Activated T-helper 17 cell treated with anti-CD3 and anti-CD28 coated beads, Interleukin-2, amount 50 U/mL, for 72 hours (primary cell): ENCODE results near the gene TATDN3. TPM values are rescaled to one million over a fixed set of nuclear protein-coding genes. Genes with fewer than 3 reads are reported as not detected.
"Not testable (repeated sequence)": the region's sequence is repeated elsewhere in the genome, so short reads cannot be mapped to it uniquely, and the experiment has no call there.

Experiments
- ATAC-seq: fragments of 150-1000 bp; cut with Tn5 transposase; replicated peaks from 2 replicates; pipeline ENCODE4 v1.10.0; 2021; ENCODE audit warnings: mild to moderate bottlenecking, moderate library complexity
- H3K27ac Mint-ChIP-seq: one replicate; pipeline ENCODE4 v1.8.0; 2022; ENCODE audit warnings: mixed read lengths
- H3K27me3 Mint-ChIP-seq: one replicate; pipeline ENCODE4 v1.8.0; 2022; ENCODE audit warnings: mixed read lengths
- H3K36me3 Mint-ChIP-seq: one replicate; pipeline ENCODE4 v1.8.0; 2022; ENCODE audit warnings: low read depth, mild to moderate bottlenecking, mixed read lengths
- H3K4me1 Mint-ChIP-seq: one replicate; pipeline ENCODE4 v1.8.0; 2022; ENCODE audit warnings: mixed read lengths
- H3K4me3 Mint-ChIP-seq: one replicate; pipeline ENCODE4 v1.8.0; 2022; ENCODE audit warnings: mild to moderate bottlenecking, mixed read lengths
- H3K9me3 Mint-ChIP-seq: one replicate; pipeline ENCODE4 v1.8.0; 2022; ENCODE audit warnings: mixed read lengths
- total RNA-seq, 2 donors: library from RNA; stranded (reverse); gene quantifications; one replicate each; pipeline ENCODE4 v1.2.3, GENCODE V29; 2022

TATDN3 gene
- total RNA-seq, 2 donors from 2014 or later, result 9.8 to 15.5 TPM

DNA sequence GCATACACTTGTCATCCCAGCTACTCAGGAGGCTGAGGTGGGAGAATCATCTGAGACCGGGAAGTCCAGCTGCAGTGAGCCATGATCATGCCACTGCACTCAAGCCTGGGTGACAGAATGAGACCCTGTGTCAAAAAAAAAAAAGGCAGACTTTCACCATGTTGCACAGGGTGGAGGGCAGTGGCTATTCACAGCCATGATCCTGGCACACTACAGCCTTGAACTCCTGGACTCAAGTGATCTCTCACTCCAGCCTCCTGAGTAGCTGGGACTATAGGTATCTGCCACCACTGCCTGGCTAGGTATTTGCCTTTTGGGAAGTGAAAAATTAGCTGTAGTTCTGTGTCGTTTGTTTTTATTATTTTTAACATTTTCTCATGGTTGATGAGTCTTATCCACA is 36.7 kb downstream of the TATDN3 start:
- H3K27ac Mint-ChIP-seq, result no peak overlapping the region
- H3K4me3 Mint-ChIP-seq, result no peak overlapping the region
- peaks cover 4% of the 10 kb centered on the region for H3K27me3 Mint-ChIP-seq
- H3K36me3 Mint-ChIP-seq, result no peaks in the 10 kb centered on the region
- ATAC-seq, result no peak
- H3K9me3 Mint-ChIP-seq, result peaks cover 13% of the 10 kb centered on the region
- no peaks in the 10 kb centered on the region for H3K4me1 Mint-ChIP-seq

DNA sequence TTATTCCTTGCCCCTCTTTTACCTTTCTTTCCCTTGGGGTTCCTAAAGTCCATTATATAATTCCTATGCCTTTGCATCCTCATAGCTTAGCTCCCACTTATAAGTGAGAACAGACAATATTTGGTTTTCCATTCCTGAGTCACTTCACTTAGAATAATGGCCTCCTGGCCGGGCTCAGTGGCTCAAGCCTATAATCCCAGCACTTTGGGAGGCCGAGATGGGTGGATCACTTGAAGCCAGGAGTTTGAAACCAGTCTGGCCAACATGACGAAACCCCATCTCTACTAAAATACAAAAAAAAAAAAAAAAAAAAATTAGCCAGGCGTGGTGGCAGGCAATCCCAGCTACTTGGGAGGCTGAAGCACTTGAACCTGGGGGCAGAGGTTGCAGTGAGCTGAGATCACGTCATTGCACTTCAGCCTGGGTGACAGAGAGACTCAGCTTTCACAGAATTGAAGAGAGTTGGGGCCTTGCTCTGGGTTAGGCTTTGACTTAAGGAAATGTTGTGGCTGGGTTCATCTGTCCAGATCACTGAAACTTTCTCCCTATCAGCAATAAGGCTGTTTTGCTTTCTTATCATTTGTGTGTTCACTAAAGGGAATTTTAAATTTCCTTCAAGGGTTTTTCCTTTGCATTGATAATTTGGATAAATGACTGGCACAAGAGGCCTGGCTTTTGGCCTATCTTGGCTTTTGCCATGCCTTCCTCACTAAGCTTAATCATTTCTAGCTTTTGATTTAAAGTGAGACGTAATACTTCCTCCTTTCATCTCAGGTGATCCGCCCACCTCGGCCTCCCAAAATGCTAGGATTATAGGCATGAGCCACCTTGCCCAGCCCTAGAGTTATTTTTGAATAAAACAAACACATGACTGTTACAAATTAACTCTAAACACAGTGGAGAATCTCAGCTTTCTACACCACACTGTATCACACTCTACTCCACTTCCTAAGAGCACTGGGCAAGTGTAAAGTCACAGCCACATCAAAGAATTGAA is 41.8 kb downstream of the TATDN3 start:
- not testable (repeated sequence) for H3K36me3 Mint-ChIP-seq, H3K4me3 Mint-ChIP-seq, H3K4me1 Mint-ChIP-seq, H3K9me3 Mint-ChIP-seq, H3K27me3 Mint-ChIP-seq
- H3K27ac Mint-ChIP-seq, result peak overlapping the region; percentile 53
- ATAC-seq, result peak; percentile 32

DNA sequence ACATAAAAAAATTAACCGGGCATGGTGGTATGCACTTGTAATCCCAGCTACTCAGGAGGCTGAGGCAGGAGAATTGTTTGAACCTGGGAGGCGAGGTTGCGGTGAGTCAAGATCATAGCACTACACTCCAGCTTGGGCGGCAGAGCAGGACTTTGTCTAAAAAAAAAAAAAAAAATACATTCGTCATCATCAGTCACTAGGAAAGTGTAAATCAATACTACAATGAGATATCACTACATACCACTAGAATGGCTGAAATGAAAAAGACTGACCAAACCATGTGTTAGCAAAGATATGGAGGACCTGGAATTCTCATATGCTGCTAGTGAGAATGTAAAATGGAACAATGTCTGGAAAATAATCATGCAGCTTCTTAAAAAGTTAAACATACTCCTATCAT is 46.5 kb downstream of the TATDN3 start:
- H3K27me3 Mint-ChIP-seq, result no peaks in the 10 kb centered on the region
- no peak overlapping the region for H3K4me3 Mint-ChIP-seq
- no peaks in the 10 kb centered on the region for H3K36me3 Mint-ChIP-seq
- no peak overlapping the region for H3K27ac Mint-ChIP-seq
- H3K9me3 Mint-ChIP-seq, result no peaks in the 10 kb centered on the region
- H3K4me1 Mint-ChIP-seq, result no peaks in the 10 kb centered on the region
- no peak for ATAC-seq

DNA sequence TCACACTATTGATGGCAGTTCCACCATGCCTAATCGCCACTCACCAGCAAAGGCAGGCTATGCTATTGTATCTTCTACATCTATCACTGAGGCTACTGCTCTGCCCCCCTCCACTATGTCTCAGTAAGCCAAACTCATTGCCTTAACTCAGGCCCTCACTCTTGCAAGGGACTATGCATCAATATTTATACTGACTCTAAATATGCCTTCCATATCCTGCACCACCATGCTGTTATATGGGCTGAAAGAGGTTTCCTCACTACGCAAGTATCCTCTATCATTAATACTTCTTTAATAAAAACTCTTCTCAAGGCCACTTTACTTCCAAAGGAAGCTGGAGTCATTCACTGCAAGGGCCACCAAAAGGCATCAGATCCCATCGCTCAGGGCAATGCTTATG is 52.8 kb downstream of the TATDN3 start:
- H3K4me1 Mint-ChIP-seq, H3K27me3 Mint-ChIP-seq, H3K4me3 Mint-ChIP-seq, H3K9me3 Mint-ChIP-seq, H3K27ac Mint-ChIP-seq, ATAC-seq, H3K36me3 Mint-ChIP-seq: not testable (repeated sequence)

DNA sequence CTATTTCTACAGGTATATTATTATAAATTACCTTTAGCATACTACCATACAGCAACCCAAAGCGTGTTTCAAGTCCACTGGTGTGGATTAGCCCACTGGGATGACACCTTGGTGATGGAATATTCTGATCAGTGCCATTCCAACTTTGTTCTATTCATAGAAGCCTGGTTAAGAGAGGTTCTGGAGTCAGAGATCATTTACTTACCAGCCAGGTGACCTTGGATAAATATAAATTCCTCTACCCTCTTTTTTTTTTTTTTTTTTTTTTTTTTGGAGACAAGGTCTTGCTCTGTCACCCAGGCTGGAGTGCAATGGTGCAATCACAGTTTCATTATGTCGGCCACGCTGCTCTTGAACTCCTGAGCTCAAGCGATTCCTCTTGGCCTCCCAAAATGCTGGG is 55.9 kb downstream of the TATDN3 start, which contains the start of gene SPATA45:
SPATA45 (minus strand) TSS at position 101 of the 400 bp plus-strand sequence. CDS start 11,500 bp downstream, outside the sequence.
- Mint-ChIP-seq H3K36me3 (no peaks in the 10 kb centered on the region), H3K9me3 (no peaks in the 10 kb centered on the region), H3K4me1 (no peaks in the 10 kb centered on the region), H3K27me3 (no peaks in the 10 kb centered on the region), H3K4me3 (no peak within 1 kb of the TSS), H3K27ac (no peak within 1 kb of the TSS)
- ATAC-seq, result no peak

DNA sequence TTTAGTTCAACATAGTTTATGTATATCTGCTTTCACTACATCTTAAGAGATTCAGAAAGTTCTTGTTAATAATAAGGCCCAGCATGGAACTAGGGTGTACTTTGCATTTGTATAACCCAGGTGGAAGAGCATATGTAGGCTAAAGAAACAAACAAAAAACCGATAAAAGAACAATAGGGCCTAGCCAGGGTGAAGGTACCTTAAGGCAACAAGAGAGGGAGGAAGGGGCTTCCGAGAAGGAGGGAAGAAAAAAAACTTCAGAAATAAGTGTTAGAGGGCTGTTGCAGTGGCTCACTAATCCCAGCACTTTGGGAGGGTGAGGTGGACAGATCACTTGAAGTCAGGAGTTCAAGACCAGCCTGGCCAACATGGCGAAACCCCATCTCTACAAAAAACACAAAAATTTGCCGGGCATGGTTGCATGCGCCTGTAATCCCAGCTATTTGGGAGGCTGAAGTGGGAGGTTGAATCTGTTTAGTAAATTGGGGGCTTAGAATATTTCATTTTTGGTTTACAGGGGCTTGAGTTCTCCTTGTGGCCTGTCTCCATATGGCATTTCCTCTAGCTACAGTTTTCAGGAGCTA is 60.5 kb downstream of the TATDN3 start:
- Mint-ChIP-seq H3K36me3 (peaks cover 5% of the 10 kb centered on the region), H3K4me1 (peaks cover 4% of the 10 kb centered on the region), H3K27me3 (no peaks in the 10 kb centered on the region), H3K4me3 (no peak overlapping the region), H3K9me3 (no peaks in the 10 kb centered on the region), H3K27ac (no peak overlapping the region)
- no peak for ATAC-seq

DNA sequence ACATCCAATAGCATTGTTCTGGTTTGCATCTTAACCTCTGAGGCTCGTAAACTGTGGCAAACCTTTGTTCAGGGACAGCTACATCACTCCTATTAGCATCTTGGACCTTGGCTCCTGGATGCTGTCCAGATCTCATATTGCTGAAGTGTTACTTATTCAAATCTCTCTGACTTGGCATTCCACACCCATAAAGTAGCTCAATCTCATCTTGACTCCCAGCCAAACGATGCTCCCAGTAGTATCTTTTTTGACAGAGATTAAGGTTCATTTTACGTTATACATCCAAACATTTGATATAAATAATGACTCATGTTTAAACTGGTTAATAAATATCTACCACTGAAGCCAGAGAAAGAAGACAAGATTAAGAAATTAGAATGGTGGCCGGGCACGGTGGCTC is 62.0 kb downstream of the TATDN3 start:
- Mint-ChIP-seq H3K4me3 (no peak overlapping the region), H3K4me1 (peaks cover 4% of the 10 kb centered on the region), H3K27me3 (no peaks in the 10 kb centered on the region), H3K27ac (no peak overlapping the region), H3K36me3 (peaks cover 10% of the 10 kb centered on the region), H3K9me3 (no peaks in the 10 kb centered on the region)
- ATAC-seq, result no peak

DNA sequence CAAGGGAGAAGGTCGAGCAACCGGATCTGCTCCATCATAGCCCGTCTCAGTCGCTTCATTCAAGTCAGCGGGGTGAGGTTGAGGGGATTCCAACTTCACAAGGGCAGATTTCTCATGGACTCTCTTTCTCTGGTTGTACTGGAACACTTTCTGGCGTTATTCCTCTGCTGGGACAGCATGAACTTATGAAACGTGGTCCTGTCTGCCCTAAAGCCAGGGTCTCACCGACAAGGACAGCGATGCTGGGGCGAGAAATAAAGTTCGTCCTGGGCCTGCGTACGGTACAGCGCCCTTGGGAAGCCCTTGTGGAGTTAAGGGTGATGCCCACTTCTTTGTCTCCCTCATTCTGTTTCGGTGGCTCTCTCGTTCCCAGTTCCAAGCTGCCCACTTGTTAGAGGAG is 65.1 kb downstream of the TATDN3 start:
- Mint-ChIP-seq H3K27ac (peak overlapping the region; percentile 94), H3K27me3 (no peaks in the 10 kb centered on the region), H3K4me1 (peaks cover 8% of the 10 kb centered on the region), H3K4me3 (no peak overlapping the region), H3K9me3 (no peaks in the 10 kb centered on the region), H3K36me3 (peaks cover 16% of the 10 kb centered on the region)
- no peak for ATAC-seq

DNA sequence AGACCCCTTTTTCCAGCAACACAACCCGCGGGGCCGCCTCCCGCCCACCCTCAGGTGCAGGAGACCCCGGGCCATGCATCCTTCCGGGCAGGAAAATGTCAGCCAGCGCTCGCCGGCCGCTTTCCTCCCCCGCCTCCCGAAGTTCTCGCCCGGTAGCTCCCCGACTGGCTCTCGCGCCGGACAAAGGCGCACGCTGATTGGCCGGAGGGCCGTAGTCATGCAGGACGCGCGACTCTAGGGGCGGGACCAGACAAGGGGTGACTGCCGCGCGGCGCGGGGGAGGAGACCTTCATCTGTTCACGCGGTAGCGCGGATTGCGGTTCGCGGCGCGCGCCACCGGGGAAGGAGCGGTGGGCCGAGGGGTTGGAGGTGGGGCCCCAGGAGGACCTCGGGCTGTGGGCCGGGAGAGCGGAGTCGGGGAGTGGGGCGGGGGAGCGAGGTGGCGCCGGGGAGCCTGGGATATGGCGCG is 66.3 kb downstream of the TATDN3 start, which contains the start of gene FLVCR1:
FLVCR1 (plus strand) TSS at position 284 of the 469 bp plus-strand sequence; CDS start at position 462, 178 bp downstream.
- Mint-ChIP-seq H3K36me3 (peaks cover 20% of the 10 kb centered on the region), H3K4me3 (no peak within 1 kb of the TSS), H3K9me3 (no peaks in the 10 kb centered on the region), H3K4me1 (peaks cover 11% of the 10 kb centered on the region), H3K27me3 (no peaks in the 10 kb centered on the region), H3K27ac (peak within 1 kb of the TSS; percentile 94)
- ATAC-seq, result peak; percentile 99

DNA sequence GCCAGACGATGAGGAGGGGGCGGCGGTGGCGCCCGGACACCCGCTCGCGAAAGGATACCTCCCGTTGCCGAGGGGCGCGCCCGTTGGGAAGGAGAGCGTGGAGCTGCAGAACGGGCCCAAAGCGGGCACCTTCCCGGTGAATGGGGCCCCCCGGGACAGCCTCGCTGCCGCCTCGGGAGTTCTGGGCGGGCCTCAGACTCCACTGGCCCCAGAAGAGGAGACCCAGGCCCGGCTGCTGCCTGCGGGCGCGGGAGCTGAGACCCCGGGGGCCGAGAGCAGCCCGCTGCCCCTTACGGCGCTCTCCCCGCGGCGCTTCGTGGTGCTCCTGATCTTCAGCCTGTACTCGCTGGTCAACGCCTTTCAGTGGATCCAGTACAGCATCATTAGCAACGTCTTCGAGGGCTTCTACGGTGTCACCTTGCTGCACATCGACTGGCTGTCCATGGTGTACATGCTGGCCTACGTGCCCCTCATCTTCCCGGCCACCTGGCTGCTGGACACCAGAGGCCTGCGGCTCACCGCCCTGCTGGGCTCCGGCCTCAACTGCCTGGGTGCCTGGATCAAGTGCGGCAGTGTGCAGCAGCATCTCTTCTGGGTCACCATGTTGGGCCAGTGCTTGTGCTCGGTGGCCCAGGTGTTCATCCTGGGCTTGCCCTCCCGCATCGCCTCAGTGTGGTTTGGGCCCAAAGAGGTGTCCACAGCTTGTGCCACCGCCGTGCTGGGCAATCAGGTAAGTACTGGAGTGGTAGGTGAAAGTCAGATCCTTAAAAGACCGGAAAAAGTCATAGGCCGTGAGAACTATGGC is 67.0 kb downstream of the TATDN3 start:
- Mint-ChIP-seq H3K36me3 (peaks cover 25% of the 10 kb centered on the region), H3K27ac (peak overlapping the region; percentile 94), H3K4me3 (no peak overlapping the region), H3K27me3 (no peaks in the 10 kb centered on the region), H3K4me1 (peaks cover 11% of the 10 kb centered on the region), H3K9me3 (no peaks in the 10 kb centered on the region)
- ATAC-seq, result peak; percentile 27

DNA sequence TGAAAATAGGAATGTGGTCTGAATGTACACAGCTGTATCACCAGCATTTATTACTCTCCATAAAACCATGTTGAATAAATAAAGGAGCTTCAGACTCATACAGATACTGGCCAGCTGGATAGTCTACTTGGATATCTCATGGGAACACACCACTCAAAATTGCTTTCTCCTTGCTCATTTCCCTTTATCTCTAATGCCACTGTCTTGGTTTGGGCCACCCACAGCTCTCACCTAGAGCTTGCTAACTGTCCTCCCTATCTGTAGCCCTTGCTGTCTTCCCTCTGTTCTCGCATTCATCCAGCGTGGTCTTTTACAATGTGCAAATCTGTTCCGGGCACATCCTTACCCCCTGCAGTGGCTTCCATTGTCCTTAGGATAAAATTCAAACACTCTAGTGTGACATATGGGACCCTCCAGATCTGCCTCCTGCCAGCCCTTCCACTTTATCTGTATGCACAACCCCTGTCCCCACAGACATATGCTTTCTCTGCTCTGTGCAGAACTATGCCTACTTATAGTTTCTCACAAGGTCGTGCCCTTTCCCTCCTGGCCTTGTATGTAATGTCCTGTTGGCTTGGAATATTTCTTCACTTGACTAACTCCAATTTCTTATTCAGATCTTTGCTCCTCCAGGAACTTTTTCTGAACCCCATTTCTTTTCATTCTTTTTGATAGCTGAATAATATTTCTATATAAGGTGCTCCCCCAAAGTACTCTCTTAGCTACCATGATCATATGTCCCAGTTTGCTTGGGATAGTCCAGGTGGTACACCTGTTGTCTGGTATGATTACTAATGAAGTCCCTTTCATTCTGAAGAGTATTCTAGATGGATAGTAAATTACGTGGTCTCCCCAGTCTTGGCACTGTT is 69.3 kb downstream of the TATDN3 start:
- H3K4me1 Mint-ChIP-seq, result peaks cover 9% of the 10 kb centered on the region
- H3K9me3 Mint-ChIP-seq, result no peaks in the 10 kb centered on the region
- no peak overlapping the region for H3K4me3 Mint-ChIP-seq

DNA sequence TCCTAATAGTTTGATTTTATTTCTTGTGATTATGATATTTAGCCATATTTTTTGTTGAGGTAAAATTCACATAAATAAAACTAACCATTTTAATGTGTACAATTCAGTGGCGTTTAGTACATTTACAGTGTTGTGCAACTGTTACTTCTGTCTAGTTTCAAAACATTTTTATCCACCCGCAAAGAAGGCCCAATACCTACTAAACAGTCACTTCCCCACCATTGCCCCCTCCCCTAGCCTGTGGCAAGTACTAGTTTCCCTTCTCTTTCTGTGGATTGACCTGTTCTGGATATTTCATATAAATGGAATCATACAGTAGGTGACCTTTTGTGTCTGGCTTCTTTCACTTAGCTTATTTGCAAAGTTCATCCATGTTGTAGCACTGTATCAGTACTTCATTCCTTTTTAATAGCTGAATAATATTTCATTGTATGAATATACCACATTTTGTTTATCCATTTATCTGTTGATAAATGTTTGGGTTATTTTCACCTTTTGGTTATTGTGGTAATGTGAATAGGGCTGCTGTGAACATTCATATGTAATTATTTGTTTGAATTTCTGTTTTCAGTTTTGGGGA is 70.5 kb downstream of the TATDN3 start:
- Mint-ChIP-seq H3K36me3 (peaks cover 56% of the 10 kb centered on the region), H3K27ac (no peak overlapping the region), H3K4me3 (no peak overlapping the region), H3K9me3 (no peaks in the 10 kb centered on the region), H3K4me1 (peaks cover 9% of the 10 kb centered on the region), H3K27me3 (no peaks in the 10 kb centered on the region)
- no peak for ATAC-seq

More for the DNA sequence above, 69.3 kb downstream of the TATDN3 start:
- Mint-ChIP-seq H3K27ac (no peak overlapping the region), H3K36me3 (peaks cover 44% of the 10 kb centered on the region), H3K27me3 (no peaks in the 10 kb centered on the region)
- no peak for ATAC-seq

DNA sequence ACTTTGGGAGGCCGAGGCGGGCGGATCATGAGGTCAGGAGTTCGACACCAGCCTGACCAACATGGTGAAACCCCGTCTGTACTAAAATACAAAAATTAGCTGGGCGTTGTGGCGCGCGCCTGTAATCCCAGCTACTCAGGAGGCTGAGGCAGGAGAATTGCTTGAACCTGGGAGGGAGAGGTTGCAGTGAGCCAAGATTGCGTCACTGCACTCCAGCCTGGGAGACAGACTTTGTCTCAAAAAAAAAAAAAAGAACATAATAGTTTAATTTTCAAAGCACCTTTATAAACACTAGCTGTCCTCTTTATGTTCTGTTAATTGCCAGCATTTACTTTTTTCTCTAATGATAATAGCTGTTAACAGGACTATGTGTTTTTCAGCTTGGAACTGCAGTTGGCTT is 71.7 kb downstream of the TATDN3 start:
- H3K36me3 Mint-ChIP-seq, result peaks cover 52% of the 10 kb centered on the region
- H3K27ac Mint-ChIP-seq, H3K4me1 Mint-ChIP-seq, H3K9me3 Mint-ChIP-seq, ATAC-seq, H3K27me3 Mint-ChIP-seq, H3K4me3 Mint-ChIP-seq: not testable (repeated sequence)
